C4-2B (cell line): ENCODE results near the gene CAMKK2.

ENCODE experiments used
- CTCF ChIP-seq: fragments of 450-650 bp; conservative IDR thresholded peaks from 2 replicates; pipeline ENCODE4 v1.5.1; 2017; ENCODE audit warnings: mild to moderate bottlenecking
- ZFX ChIP-seq: fragments of 450-650 bp; IDR thresholded peaks from 2 replicates; pipeline ENCODE4 v1.6.1; 2017

GRCh38 chr12:121202407-121203355, 93.8 kb downstream of the CAMKK2 start:
- TF ChIP-seq CTCF (no peak), ZFX (no peak)
